ENCODE measurements around the gene CYP4F11.

- TF ChIP-seq CTCF (IDR thresholded peaks at IDR 0.05) (no peak), POLR2A (IDR thresholded peaks at IDR 0.05) (no peak)
Measured at GRCh38 chr19:15936173-15936572, 1.8 kb upstream of the CYP4F11 start.
